Measurements from ENCODE around the gene VAPB. TPM values are rescaled to one million over a fixed set of nuclear protein-coding genes. Genes with fewer than 3 reads are reported as not detected.
A peak's percentile ranks its signal among the peaks of the same experiment; 100 is the strongest.

The VAPB gene, protein sequence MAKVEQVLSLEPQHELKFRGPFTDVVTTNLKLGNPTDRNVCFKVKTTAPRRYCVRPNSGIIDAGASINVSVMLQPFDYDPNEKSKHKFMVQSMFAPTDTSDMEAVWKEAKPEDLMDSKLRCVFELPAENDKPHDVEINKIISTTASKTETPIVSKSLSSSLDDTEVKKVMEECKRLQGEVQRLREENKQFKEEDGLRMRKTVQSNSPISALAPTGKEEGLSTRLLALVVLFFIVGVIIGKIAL
- 33.0 TPM for polyA plus RNA-seq (2013, experiment 1 of 2)
- polyA plus RNA-seq (2013, experiment 2 of 2), result 41.6 TPM

DNA sequence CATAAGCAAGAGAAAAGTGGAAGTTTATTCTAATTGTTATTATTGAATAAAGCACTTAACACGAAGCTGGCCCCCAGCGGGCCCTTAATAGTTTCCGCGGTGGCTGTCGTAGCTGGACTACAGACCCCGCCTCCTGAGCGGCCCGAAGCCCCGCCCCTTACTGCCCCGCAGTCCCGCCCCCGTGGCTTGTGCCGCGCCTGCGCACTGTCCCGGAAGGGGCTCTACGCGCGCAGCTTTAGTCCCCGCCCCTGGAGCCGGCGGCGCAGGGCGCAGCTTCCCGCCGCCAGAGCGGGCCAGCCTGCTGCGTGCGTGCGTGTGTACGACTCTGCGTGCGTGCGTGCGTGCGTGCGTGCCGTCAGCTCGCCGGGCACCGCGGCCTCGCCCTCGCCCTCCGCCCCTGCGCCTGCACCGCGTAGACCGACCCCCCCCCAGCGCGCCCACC is at the start of gene VAPB:
VAPB (plus strand) TSS at position 348 of the 442 bp plus-strand sequence. CDS start 231 bp downstream, outside the sequence.
- H3K27me3 ChIP-seq (ENCODE audit: insufficient read depth, low read length), result no peaks in the 10 kb centered on the region
- no peaks in the 10 kb centered on the region for H3K9me3 ChIP-seq (ENCODE audit: insufficient read depth, low read depth, low read length)
- WGBS, result under 1% methylated on average over 51 of the region's 51 CpGs
- H3K9ac ChIP-seq (ENCODE audit: low read depth, low read length), result peak within 1 kb of the TSS; percentile 87
- H3K36me3 ChIP-seq (ENCODE audit: insufficient read depth, low read length), result peaks cover 23% of the 10 kb centered on the region; the same call in 1 of the 2 replicates
- peaks cover 11% of the 10 kb centered on the region for H3K4me1 ChIP-seq (ENCODE audit: insufficient read depth, low read length)
- H3K4me3 ChIP-seq (ENCODE audit: low read length), result peak within 1 kb of the TSS; percentile 73
- H3K27ac ChIP-seq (ENCODE audit: low read depth, low read length), result peak within 1 kb of the TSS; percentile 86

DNA sequence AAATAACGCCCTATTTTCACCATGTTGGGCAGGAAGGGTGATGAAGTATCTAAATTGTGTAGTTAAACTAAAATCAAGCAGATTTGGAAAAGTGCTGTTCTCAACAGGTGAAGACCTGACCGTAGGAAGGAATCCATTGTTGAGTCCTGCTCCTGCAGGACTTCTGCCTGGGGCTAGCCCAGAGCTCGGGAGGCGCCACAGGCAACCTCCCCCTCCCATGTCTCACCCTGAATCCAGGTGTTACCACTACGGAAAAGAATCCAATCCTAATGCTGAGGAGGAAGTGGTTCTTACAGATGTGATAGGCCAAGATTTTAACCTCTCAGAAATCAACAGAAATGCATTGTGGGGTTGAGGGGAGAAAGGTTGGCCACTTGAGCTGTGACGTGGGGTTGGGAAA is 49.3 kb upstream of the VAPB start:
- no peak overlapping the region for H3K9ac ChIP-seq (ENCODE audit: low read depth, low read length)
- no peaks in the 10 kb centered on the region for H3K27me3 ChIP-seq (ENCODE audit: insufficient read depth, low read length)
- H3K9me3 ChIP-seq (ENCODE audit: insufficient read depth, low read depth, low read length), result no peaks in the 10 kb centered on the region
- H3K36me3 ChIP-seq (ENCODE audit: insufficient read depth, low read length), result peaks cover 4% of the 10 kb centered on the region; the same call in 1 of the 2 replicates
- peaks cover 14% of the 10 kb centered on the region for H3K4me1 ChIP-seq (ENCODE audit: insufficient read depth, low read length)
- 88% methylated on average over 6 of the region's 6 CpGs for WGBS
- H3K27ac ChIP-seq (ENCODE audit: low read depth, low read length), result no peak overlapping the region
- H3K4me3 ChIP-seq (ENCODE audit: low read length), result no peak overlapping the region

DNA sequence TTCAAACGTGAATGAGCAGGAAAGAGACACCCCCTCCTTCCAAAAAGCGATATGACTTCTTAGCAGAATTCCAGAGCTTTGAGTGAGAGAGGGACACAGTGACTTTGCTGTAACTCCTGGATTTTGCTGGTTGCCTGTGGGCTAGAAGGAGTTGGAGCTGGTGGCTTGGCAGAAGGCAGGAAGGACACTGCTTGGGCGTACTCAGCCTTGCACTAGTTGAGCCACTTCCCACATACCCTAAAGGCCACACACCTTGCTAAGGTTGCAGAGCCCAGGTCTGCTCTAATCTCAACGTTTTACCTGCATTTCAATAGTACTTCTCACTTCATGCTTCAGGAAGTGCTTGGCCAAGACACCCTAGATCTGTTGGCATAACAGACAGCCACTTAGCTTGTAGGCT is 48.9 kb upstream of the VAPB start:
- Histone ChIP-seq H3K4me3 (ENCODE audit: low read length) (no peak overlapping the region), H3K27me3 (ENCODE audit: insufficient read depth, low read length) (no peaks in the 10 kb centered on the region), H3K9ac (ENCODE audit: low read depth, low read length) (no peak overlapping the region), H3K36me3 (ENCODE audit: insufficient read depth, low read length) (peaks cover 7% of the 10 kb centered on the region), H3K9me3 (ENCODE audit: insufficient read depth, low read depth, low read length) (no peaks in the 10 kb centered on the region), H3K4me1 (ENCODE audit: insufficient read depth, low read length) (peaks cover 14% of the 10 kb centered on the region), H3K27ac (ENCODE audit: low read depth, low read length) (no peak overlapping the region)
- 86% methylated on average over 4 of the region's 4 CpGs for WGBS

DNA sequence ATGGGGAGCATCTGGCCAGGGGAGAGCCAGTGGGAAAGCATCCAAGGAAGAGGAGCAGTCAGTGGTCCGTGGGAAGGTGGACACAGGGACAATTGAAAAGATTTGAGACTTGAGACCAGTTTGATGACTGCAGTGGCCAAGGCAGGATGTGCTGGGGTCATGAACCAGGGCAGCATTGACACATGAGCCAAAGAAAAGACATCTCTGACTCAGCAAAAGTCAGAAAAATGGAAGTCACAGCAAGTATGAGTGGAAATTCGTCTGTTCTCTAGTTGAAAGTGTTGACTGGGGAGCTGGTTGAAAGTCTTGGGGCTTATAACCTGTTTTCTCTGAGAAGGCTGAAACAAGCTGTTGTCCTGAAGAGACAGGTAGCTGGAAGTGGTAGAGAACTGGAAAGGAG is 48.2 kb upstream of the VAPB start:
- H3K27ac ChIP-seq (ENCODE audit: low read depth, low read length), result no peak overlapping the region
- no peaks in the 10 kb centered on the region for H3K27me3 ChIP-seq (ENCODE audit: insufficient read depth, low read length)
- peaks cover 14% of the 10 kb centered on the region for H3K36me3 ChIP-seq (ENCODE audit: insufficient read depth, low read length)
- no peak overlapping the region for H3K9ac ChIP-seq (ENCODE audit: low read depth, low read length)
- peaks cover 14% of the 10 kb centered on the region for H3K4me1 ChIP-seq (ENCODE audit: insufficient read depth, low read length)
- no peaks in the 10 kb centered on the region for H3K9me3 ChIP-seq (ENCODE audit: insufficient read depth, low read depth, low read length)
- no peak overlapping the region for H3K4me3 ChIP-seq (ENCODE audit: low read length)
- WGBS, result 90% methylated on average over 2 of the region's 2 CpGs

DNA sequence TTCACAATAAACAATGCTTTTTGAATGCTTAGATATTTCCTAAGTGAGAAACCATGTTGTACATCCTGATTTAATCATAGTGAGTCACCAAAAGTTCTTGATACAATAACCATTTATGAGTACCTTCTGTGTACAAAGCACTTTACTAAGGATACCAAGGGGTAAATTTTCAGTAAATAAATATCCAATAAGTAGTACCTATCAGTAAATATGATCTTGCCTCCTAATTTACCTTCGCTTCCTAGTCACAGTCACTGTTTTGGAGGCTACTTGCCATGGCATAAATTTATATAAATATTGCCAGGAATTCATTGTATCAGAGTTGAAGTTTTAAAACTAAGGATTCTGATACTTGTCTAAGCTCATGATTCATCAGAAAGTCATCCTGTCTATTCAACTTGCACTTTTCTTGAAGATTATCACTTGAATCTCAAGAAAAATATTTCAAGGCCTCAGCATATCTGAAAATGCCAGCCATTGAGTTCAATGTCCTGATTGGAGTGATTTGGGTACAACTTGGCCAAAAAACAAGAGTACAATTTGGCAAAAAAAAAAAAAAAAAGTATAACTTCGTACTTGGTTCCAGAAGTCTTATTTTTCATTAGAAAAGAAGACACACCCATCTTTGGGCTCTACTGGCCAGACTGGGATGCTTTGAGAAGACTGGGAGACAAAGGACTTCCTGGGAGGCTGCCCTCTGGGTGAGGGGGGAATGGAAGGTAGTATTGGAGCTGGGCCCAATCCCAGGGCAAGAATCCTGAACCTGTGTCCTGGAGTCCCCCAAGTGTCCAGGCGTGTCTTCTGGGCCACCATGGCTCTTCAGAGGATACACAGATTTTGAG is 46.7 kb upstream of the VAPB start:
- Histone ChIP-seq H3K9me3 (ENCODE audit: insufficient read depth, low read depth, low read length) (no peaks in the 10 kb centered on the region), H3K27ac (ENCODE audit: low read depth, low read length) (no peak overlapping the region), H3K27me3 (ENCODE audit: insufficient read depth, low read length) (no peaks in the 10 kb centered on the region), H3K36me3 (ENCODE audit: insufficient read depth, low read length) (peaks cover 26% of the 10 kb centered on the region), H3K4me3 (ENCODE audit: low read length) (no peak overlapping the region), H3K4me1 (ENCODE audit: insufficient read depth, low read length) (peaks cover 14% of the 10 kb centered on the region), H3K9ac (ENCODE audit: low read depth, low read length) (no peak overlapping the region)
- WGBS, result 90% methylated on average over 2 of the region's 3 CpGs

DNA sequence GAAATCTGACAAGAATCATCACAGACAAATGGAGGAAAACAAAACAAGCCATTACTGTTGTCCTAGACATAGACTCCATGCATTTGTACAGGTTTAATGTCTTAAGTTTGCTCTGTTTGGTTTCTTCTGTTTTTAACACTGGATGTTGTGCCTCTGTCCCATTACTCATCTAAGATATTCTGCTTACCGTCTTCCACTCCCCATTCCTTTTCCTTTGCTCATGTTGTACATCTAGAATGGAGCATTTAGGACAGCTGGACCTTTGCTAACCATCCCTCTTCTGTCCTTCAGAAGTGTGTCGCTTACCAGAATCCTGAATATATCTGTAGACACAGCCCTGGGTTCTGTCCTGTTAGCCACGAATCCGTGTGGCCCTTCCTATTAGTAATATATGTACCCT is 44.3 kb upstream of the VAPB start:
- Histone ChIP-seq H3K9ac (ENCODE audit: low read depth, low read length) (no peak overlapping the region), H3K36me3 (ENCODE audit: insufficient read depth, low read length) (peaks cover 26% of the 10 kb centered on the region), H3K9me3 (ENCODE audit: insufficient read depth, low read depth, low read length) (no peaks in the 10 kb centered on the region), H3K4me3 (ENCODE audit: low read length) (no peak overlapping the region), H3K27ac (ENCODE audit: low read depth, low read length) (no peak overlapping the region), H3K4me1 (ENCODE audit: insufficient read depth, low read length) (peaks cover 14% of the 10 kb centered on the region), H3K27me3 (ENCODE audit: insufficient read depth, low read length) (no peaks in the 10 kb centered on the region)
- WGBS, result 90% methylated on average over 4 of the region's 4 CpGs

DNA sequence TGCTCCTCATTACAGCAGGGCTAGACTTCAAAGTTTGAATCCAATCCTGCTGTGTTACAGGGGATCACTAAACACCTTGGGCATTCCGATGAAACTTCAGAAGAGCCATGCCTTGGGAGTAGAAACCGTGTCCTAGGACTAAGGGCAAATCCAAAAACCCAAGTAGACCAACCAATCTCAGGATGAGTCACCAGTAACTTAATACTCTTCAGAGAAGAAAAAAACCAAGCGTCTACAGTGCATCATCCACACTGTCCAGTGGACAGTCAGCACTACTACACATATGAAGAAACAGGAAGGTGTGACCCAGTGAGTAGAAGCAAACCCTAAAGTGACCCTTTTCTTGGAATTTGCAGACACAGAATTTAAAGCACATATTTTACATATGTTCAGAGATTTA is 39.5 kb upstream of the VAPB start:
- Histone ChIP-seq H3K27me3 (ENCODE audit: insufficient read depth, low read length) (no peaks in the 10 kb centered on the region), H3K27ac (ENCODE audit: low read depth, low read length) (no peak overlapping the region), H3K4me3 (ENCODE audit: low read length) (no peak overlapping the region), H3K9me3 (ENCODE audit: insufficient read depth, low read depth, low read length) (no peaks in the 10 kb centered on the region), H3K36me3 (ENCODE audit: insufficient read depth, low read length) (peaks cover 35% of the 10 kb centered on the region), H3K4me1 (ENCODE audit: insufficient read depth, low read length) (no peaks in the 10 kb centered on the region), H3K9ac (ENCODE audit: low read depth, low read length) (no peak overlapping the region)
- WGBS, result 92% methylated on average over 3 of the region's 3 CpGs

DNA sequence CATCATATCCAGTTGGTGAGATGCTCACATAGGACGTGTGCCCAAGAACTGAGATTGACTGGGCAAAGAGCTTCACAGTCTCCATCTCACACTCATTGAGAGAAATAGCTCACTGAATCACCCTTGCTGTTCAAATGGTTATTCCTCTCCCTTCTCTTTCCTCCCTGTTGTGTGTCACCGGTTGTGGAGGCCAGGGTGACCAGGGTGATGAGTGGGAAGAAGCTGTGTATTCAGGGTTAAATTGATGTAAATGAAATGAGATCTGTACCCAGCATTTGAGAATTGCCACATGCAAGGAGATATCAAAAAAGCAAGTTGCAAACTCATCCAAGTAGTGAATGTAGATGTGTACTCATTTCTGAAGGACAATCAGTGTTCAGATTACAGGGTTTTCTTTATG is 36.6 kb upstream of the VAPB start:
- no peaks in the 10 kb centered on the region for H3K9me3 ChIP-seq (ENCODE audit: insufficient read depth, low read depth, low read length)
- WGBS, result 93% methylated on average over 2 of the region's 2 CpGs
- no peaks in the 10 kb centered on the region for H3K4me1 ChIP-seq (ENCODE audit: insufficient read depth, low read length)
- H3K36me3 ChIP-seq (ENCODE audit: insufficient read depth, low read length), result peaks cover 31% of the 10 kb centered on the region
- H3K4me3 ChIP-seq (ENCODE audit: low read length), result no peak overlapping the region
- no peak overlapping the region for H3K27ac ChIP-seq (ENCODE audit: low read depth, low read length)
- H3K9ac ChIP-seq (ENCODE audit: low read depth, low read length), result no peak overlapping the region
- H3K27me3 ChIP-seq (ENCODE audit: insufficient read depth, low read length), result no peaks in the 10 kb centered on the region

DNA sequence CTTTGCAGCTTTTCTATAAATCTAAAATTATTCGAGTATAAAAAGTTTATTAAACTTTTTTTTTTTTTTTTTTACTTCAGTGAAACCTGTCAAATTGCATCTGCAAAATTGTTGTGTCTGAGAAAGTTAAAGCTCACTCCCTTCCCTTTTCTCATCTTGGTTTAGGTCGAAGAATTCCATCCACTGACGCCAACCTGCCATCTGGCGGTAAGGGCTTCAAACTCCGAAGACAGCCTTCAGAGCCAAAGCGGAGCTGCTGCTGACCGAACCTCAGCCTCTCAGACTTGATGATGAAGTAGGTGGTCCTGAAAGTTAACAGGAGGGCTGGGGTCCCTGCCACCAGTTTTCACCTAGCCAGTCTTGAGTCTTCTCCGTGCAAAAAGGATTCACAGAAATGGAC is 29.6 kb upstream of the VAPB start:
- no peaks in the 10 kb centered on the region for H3K27me3 ChIP-seq (ENCODE audit: insufficient read depth, low read length)
- peaks cover 51% of the 10 kb centered on the region for H3K36me3 ChIP-seq (ENCODE audit: insufficient read depth, low read length)
- H3K9me3 ChIP-seq (ENCODE audit: insufficient read depth, low read depth, low read length), result no peaks in the 10 kb centered on the region
- no peak overlapping the region for H3K4me3 ChIP-seq (ENCODE audit: low read length)
- H3K4me1 ChIP-seq (ENCODE audit: insufficient read depth, low read length), result peaks cover 6% of the 10 kb centered on the region; the same call in 1 of the 2 replicates
- 95% methylated on average over 7 of the region's 8 CpGs for WGBS
- no peak overlapping the region for H3K9ac ChIP-seq (ENCODE audit: low read depth, low read length)
- no peak overlapping the region for H3K27ac ChIP-seq (ENCODE audit: low read depth, low read length)

DNA sequence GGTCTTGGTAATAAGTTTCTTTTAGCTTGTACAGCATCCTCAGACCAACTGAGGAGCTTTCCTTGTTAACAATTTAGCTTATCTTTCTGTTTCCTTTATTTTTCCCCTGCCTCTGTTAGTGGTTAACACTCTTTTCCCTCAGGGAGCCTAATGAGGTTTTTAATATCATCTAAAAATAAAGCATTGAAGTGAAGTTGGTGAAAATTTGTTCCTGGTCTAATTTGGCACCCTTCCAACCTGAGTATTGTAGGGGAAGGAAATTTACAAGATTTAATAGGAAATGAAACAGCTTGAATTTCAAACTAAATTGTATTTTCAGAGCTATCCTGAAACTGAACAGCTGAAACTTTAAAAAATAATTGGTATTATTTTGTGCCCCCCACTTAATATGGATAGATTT is 28.1 kb upstream of the VAPB start:
- H3K36me3 ChIP-seq (ENCODE audit: insufficient read depth, low read length), result peaks cover 40% of the 10 kb centered on the region

DNA sequence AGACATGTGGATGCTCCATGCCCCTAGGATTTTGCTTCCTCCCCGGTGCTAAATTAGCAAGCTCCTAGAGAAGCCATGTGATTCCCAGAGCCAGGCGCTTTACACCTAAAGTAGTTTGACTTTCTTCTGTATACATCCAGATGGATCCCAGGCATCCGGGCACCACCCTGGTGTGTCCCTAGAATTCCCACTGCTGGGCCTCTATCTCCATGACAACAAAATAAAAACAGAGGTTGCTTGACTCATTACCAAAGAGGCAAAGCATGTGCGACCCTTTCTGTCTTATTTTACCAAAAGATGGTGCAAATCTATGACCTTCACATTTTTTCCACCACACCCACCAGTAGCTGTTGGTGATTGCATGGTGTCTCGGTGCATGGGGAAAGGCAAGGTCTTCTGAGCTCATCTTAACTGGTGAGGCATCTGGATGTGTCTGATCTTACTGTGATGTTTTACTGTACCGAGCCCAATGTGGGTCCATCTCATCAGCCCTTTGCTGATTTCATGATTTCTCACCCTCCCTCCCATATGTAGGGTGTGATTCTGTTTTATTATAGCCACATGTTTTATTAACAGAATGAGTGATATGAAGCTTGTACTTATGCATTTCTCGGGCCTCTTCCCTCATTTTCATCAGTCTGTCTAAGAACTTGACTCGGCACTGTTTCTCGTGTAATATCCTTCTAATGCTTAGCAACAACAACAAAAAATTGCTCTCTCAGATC is 27.4 kb upstream of the VAPB start:
- H3K36me3 ChIP-seq (ENCODE audit: insufficient read depth, low read length), result peaks cover 34% of the 10 kb centered on the region
- WGBS, result 90% methylated on average over 9 of the region's 9 CpGs

More for the DNA sequence above, 28.1 kb upstream of the VAPB start:
- H3K4me1 ChIP-seq (ENCODE audit: insufficient read depth, low read length), result peaks cover 6% of the 10 kb centered on the region; the same call in 1 of the 2 replicates
- H3K9ac ChIP-seq (ENCODE audit: low read depth, low read length), result no peak overlapping the region
- H3K27ac ChIP-seq (ENCODE audit: low read depth, low read length), result no peak overlapping the region
- no peaks in the 10 kb centered on the region for H3K27me3 ChIP-seq (ENCODE audit: insufficient read depth, low read length)
- H3K4me3 ChIP-seq (ENCODE audit: low read length), result no peak overlapping the region
- H3K9me3 ChIP-seq (ENCODE audit: insufficient read depth, low read depth, low read length), result no peaks in the 10 kb centered on the region

More for the DNA sequence above, 27.4 kb upstream of the VAPB start:
- Histone ChIP-seq H3K9ac (ENCODE audit: low read depth, low read length) (no peak overlapping the region), H3K9me3 (ENCODE audit: insufficient read depth, low read depth, low read length) (no peaks in the 10 kb centered on the region), H3K27ac (ENCODE audit: low read depth, low read length) (no peak overlapping the region), H3K27me3 (ENCODE audit: insufficient read depth, low read length) (no peaks in the 10 kb centered on the region), H3K4me3 (ENCODE audit: low read length) (no peak overlapping the region), H3K4me1 (ENCODE audit: insufficient read depth, low read length) (peaks cover 10% of the 10 kb centered on the region)
